ENCODE measurements around the gene CLRN1. TPM values are rescaled to one million over a fixed set of nuclear protein-coding genes. Genes with fewer than 3 reads are reported as not detected.

Gene CLRN1
- polyA plus RNA-seq, 1 donor from 2014 or later: 0.27 TPM

- Histone ChIP-seq H3K9me2 (ENCODE audit: insufficient read depth, low read length) (no peaks in the 10 kb centered on the region), H3K9me3 (ENCODE audit: low read length) (no peaks in the 10 kb centered on the region), H2AFZ (ENCODE audit: low read depth, low read length) (no peak overlapping the region), H4K20me1 (ENCODE audit: insufficient read depth) (no peaks in the 10 kb centered on the region), H3K79me2 (replicated peaks; ENCODE audit: insufficient read depth, low read length) (no peaks in the 10 kb centered on the region), H3K27me3 (ENCODE audit: insufficient read depth, low read depth, low read length) (no peaks in the 10 kb centered on the region), H3K27ac (ENCODE audit: low read length) (no peak overlapping the region), H3K4me3 (ENCODE audit: low read length) (no peak overlapping the region), H3F3A (ENCODE audit: insufficient read depth, low read length, poor library complexity, severe bottlenecking) (no peaks in the 10 kb centered on the region), H3K9ac (ENCODE audit: low read length) (no peak overlapping the region), H3K4me2 (ENCODE audit: low read length) (no peak overlapping the region), H3K36me3 (ENCODE audit: insufficient read depth, low read length) (no peaks in the 10 kb centered on the region)
- TF ChIP-seq MXI1 (conservative IDR thresholded peaks at IDR 0.05; ENCODE audit: poor library complexity, severe bottlenecking) (no peak), RAD21 (conservative IDR thresholded peaks at IDR 0.05) (no peak), POLR2AphosphoS5 (IDR thresholded peaks at IDR 0.05) (no peak), TAF1 (IDR thresholded peaks at IDR 0.05; ENCODE audit: low read depth) (no peak), SMC3 (conservative IDR thresholded peaks at IDR 0.05; ENCODE audit: poor library complexity) (no peak)
Measured at GRCh38 chr3:151011427-151011826, 38.9 kb upstream of the CLRN1 start.

- Histone ChIP-seq H3K9me2 (ENCODE audit: insufficient read depth, low read length) (no peaks in the 10 kb centered on the region), H3F3A (ENCODE audit: insufficient read depth, low read length, poor library complexity, severe bottlenecking) (no peaks in the 10 kb centered on the region), H3K27me3 (ENCODE audit: insufficient read depth, low read depth, low read length) (no peaks in the 10 kb centered on the region), H3K36me3 (ENCODE audit: insufficient read depth, low read length) (no peaks in the 10 kb centered on the region), H3K9me3 (ENCODE audit: low read length) (no peaks in the 10 kb centered on the region), H3K4me2 (ENCODE audit: low read length) (no peak overlapping the region), H3K9ac (ENCODE audit: low read length) (no peak overlapping the region), H3K79me2 (replicated peaks; ENCODE audit: insufficient read depth, low read length) (no peaks in the 10 kb centered on the region), H3K27ac (ENCODE audit: low read length) (no peak overlapping the region), H4K20me1 (ENCODE audit: insufficient read depth) (no peaks in the 10 kb centered on the region), H3K4me3 (ENCODE audit: low read length) (no peak overlapping the region), H2AFZ (ENCODE audit: low read depth, low read length) (no peak overlapping the region)
- no peak for TF ChIP-seq EZH2 (IDR thresholded peaks at IDR 0.05; ENCODE audit: borderline replicate concordance, insufficient read depth, low read length, poor library complexity, severe bottlenecking)
- no peak for TF ChIP-seq REST (IDR thresholded peaks at IDR 0.05; ENCODE audit: borderline replicate concordance)
- no peak for TF ChIP-seq SMC3 (conservative IDR thresholded peaks at IDR 0.05; ENCODE audit: poor library complexity)
- no peak for TF ChIP-seq EP300 (conservative IDR thresholded peaks at IDR 0.05; ENCODE audit: poor library complexity, severe bottlenecking)
- no peak for TF ChIP-seq MXI1 (conservative IDR thresholded peaks at IDR 0.05; ENCODE audit: poor library complexity, severe bottlenecking)
- no peak for TF ChIP-seq CTCF (IDR thresholded peaks at IDR 0.05; ENCODE audit: poor library complexity, severe bottlenecking)
- no peak for TF ChIP-seq RAD21 (conservative IDR thresholded peaks at IDR 0.05)
- no peak for TF ChIP-seq POLR2AphosphoS5 (IDR thresholded peaks at IDR 0.05)
- TF ChIP-seq TAF1 (IDR thresholded peaks at IDR 0.05; ENCODE audit: low read depth): no peak
Measured at GRCh38 chr3:151009981-151010380, 37.5 kb upstream of the CLRN1 start.

All from neural cell (in vitro differentiated cells).